ENCODE results near the gene SLC39A1.
A peak's percentile ranks its signal among the peaks of the same experiment; 100 is the strongest.
"Not testable (repeated sequence)": the region's sequence is repeated elsewhere in the genome, so short reads cannot be mapped to it uniquely, and the experiment has no call there.

The SLC39A1 gene, protein sequence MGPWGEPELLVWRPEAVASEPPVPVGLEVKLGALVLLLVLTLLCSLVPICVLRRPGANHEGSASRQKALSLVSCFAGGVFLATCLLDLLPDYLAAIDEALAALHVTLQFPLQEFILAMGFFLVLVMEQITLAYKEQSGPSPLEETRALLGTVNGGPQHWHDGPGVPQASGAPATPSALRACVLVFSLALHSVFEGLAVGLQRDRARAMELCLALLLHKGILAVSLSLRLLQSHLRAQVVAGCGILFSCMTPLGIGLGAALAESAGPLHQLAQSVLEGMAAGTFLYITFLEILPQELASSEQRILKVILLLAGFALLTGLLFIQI

DNA sequence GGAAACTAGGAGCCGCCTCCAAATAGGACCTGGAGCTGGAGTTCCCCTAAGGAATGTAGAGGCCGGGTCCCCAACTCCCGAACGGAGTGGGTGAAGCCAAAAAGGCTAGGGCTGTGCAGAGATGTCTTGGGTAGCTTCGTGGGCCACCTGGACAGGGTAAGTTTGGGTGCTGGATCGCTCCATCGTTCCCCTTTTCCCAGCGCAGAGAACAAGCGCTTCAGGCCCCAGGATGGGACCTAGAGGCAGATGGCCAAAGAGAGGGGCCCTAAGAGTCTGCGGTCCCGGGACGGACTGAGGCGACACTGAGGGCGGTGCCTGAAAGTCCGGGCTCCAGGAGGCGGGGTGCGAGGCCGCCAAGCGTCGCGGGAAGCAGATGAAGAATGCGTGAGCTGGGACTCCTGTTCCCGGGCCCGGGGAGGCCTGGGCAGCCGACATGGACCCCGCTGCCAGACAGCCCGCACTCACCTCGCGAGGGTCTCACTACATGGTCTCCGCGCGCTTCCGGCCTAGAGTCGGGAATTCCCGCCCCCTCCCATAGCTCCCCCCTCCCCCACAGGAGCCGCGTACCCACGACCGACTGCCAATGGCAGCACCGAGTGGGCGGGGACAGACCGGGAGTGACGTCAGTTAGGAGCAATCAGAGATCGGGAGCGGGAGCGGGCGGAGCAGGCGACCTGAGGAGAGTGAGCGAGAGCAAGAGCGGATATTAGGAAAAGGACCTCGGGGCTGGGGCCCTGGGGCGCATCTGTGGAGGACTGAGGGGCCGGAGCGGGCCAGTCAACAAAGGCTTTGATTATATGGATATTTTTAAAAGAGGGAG lies at the start of gene SLC39A1:
TSS of gene SLC39A1 (minus strand) at position 508 of the 820 bp plus-strand sequence. CDS start 822 bp downstream, outside the sequence.
- Mint-ChIP-seq H3K9me3 (no peaks in the 10 kb centered on the region), H3K27ac (peak within 1 kb of the TSS; percentile 77), H3K36me3 (ENCODE audit: low read depth) (peaks cover 63% of the 10 kb centered on the region), H3K4me1 (ENCODE audit: low read depth) (peaks cover 72% of the 10 kb centered on the region), H3K27me3 (no peaks in the 10 kb centered on the region), H3K4me3 (peak within 1 kb of the TSS; percentile 70)
- intact Hi-C loops (cut with micrococcal nuclease): loop anchor here (1.0 kb wide), 1 partner anchor 17 kb away; the partner anchor contains the start of gene DENND4B

- H3K27me3 Mint-ChIP-seq; H3K4me1 Mint-ChIP-seq (ENCODE audit: low read depth); H3K9me3 Mint-ChIP-seq; H3K4me3 Mint-ChIP-seq; H3K36me3 Mint-ChIP-seq (ENCODE audit: low read depth); intact Hi-C loops (cut with micrococcal nuclease); H3K27ac Mint-ChIP-seq: not testable (repeated sequence)
Observed at GRCh38 chr1:154012543-154012942, 49.2 kb upstream of the SLC39A1 start.

DNA sequence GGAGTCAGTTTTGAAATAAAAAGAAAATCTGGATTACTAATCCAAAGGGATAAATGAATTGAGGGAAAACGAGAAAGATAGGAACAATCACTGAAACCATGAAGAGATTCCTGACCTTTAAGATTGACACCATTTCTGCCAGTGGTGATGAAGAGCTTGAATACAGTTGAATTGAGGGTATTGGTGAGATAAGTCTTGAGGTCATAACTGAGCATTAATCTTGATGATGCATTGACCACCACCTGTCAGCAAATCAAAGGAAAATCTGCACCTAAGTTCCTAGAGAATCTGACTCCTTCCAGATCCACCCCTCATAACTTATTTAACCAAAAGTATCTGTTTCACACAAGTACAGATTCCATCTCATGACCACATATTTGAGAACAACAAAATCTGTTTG lies 48.8 kb upstream of the SLC39A1 start:
- Mint-ChIP-seq H3K4me3 (no peak overlapping the region), H3K27me3 (no peaks in the 10 kb centered on the region), H3K4me1 (ENCODE audit: low read depth) (peaks cover 5% of the 10 kb centered on the region), H3K27ac (no peak overlapping the region), H3K36me3 (ENCODE audit: low read depth) (no peaks in the 10 kb centered on the region), H3K9me3 (no peaks in the 10 kb centered on the region)
- intact Hi-C loops (cut with micrococcal nuclease): no loop called here

- Mint-ChIP-seq H3K27me3 (no peaks in the 10 kb centered on the region), H3K9me3 (no peaks in the 10 kb centered on the region), H3K27ac (no peak overlapping the region), H3K4me3 (no peak overlapping the region), H3K4me1 (ENCODE audit: low read depth) (no peaks in the 10 kb centered on the region), H3K36me3 (ENCODE audit: low read depth) (no peaks in the 10 kb centered on the region)
- intact Hi-C loops (cut with micrococcal nuclease): no loop called here
Observed at GRCh38 chr1:154006136-154006535, 42.8 kb upstream of the SLC39A1 start.

GRCh38 chr1:154000420-154000819 lies 37.1 kb upstream of the SLC39A1 start:
- H3K4me3 Mint-ChIP-seq: no peak overlapping the region
- peaks cover 7% of the 10 kb centered on the region for H3K36me3 Mint-ChIP-seq (ENCODE audit: low read depth)
- H3K4me1 Mint-ChIP-seq (ENCODE audit: low read depth): no peaks in the 10 kb centered on the region
- H3K27ac Mint-ChIP-seq: no peak overlapping the region
- intact Hi-C loops (cut with micrococcal nuclease): no loop called here
- H3K27me3 Mint-ChIP-seq: no peaks in the 10 kb centered on the region
- H3K9me3 Mint-ChIP-seq: no peaks in the 10 kb centered on the region

DNA sequence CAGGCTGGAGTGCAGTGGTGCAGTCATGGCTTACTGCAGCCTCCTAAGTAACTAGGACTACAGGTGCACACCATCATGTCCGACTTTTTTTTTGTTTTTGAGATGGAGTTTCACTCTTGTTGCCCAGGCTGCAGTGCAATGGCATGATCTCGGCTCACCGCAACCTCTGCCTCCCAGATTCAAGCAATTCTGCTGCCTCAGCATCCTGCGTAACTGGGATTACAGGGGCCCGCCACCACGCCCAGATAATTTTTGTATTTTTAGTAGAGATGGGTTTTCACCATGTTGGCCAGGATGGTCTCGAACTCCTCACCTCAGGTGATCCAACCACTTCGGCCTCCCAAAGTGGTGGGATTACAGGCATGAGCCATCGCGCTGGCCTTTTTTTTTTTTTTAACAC lies 33.5 kb upstream of the SLC39A1 start:
- intact Hi-C loops (cut with micrococcal nuclease); H3K27me3 Mint-ChIP-seq; H3K27ac Mint-ChIP-seq; H3K9me3 Mint-ChIP-seq; H3K4me3 Mint-ChIP-seq: not testable (repeated sequence)
- peaks cover 41% of the 10 kb centered on the region for H3K36me3 Mint-ChIP-seq (ENCODE audit: low read depth)
- H3K4me1 Mint-ChIP-seq (ENCODE audit: low read depth): peaks cover 18% of the 10 kb centered on the region

- H3K4me1 Mint-ChIP-seq (ENCODE audit: low read depth): peaks cover 27% of the 10 kb centered on the region
- H3K36me3 Mint-ChIP-seq (ENCODE audit: low read depth): peaks cover 53% of the 10 kb centered on the region
- intact Hi-C loops (cut with micrococcal nuclease): no loop called here
- no peak overlapping the region for H3K27ac Mint-ChIP-seq
- no peaks in the 10 kb centered on the region for H3K9me3 Mint-ChIP-seq
- H3K4me3 Mint-ChIP-seq: no peak overlapping the region
- no peaks in the 10 kb centered on the region for H3K27me3 Mint-ChIP-seq
Observed at GRCh38 chr1:153995640-153996039, 32.3 kb upstream of the SLC39A1 start.

DNA sequence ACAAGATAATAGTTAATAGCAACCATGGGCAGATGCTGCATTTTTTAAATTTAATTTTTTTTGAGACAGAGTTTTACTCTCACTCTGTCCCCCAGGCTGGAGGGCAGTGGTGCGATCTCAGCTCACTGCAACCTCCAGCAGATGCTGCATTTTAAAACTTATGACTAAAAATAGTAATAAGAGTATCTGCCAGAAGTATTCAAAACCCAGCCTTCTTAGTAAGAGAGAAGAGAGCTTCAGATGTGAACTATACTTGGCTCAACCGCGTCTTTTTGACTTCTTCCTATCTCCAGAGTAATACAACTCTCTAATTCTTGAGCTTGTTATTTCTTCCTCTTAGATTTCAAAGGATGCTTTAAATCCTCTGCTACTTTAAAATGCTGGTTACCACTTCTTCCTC lies 31.9 kb upstream of the SLC39A1 start:
- peaks cover 30% of the 10 kb centered on the region for H3K4me1 Mint-ChIP-seq (ENCODE audit: low read depth)
- H3K36me3 Mint-ChIP-seq (ENCODE audit: low read depth): peaks cover 56% of the 10 kb centered on the region
- intact Hi-C loops (cut with micrococcal nuclease): no loop called here
- H3K27me3 Mint-ChIP-seq: no peaks in the 10 kb centered on the region
- no peak overlapping the region for H3K4me3 Mint-ChIP-seq
- H3K9me3 Mint-ChIP-seq: no peaks in the 10 kb centered on the region
- H3K27ac Mint-ChIP-seq: no peak overlapping the region

DNA sequence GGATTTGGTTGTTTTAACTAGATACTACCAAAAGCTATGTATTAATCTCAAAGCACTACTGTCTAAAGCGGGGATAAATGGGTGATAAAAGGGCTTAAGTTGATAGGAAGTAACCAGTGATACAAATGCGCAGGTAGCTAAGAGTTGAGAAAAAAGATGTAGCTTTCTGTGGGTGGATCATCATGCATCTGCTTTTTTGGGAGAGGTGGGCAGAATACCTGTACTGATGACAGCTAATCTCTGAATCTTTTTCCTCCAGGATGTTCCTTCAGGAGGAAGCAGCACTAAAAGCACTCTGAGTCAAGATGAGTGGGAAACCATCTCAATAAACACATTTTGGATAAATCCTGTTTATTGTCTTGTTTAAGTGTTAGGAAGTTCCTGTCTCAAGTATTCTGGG lies 28.5 kb upstream of the SLC39A1 start:
- peak overlapping the region; percentile 91 for H3K4me3 Mint-ChIP-seq
- intact Hi-C loops (cut with micrococcal nuclease): loop anchor here (2.0 to 5.0 kb wide), 2 partner anchors 190 to 321 kb away; partner anchors contain the start of gene ILF2

GRCh38 chr1:153991151-153991630 lies 27.9 kb upstream of the SLC39A1 start:
- Mint-ChIP-seq H3K36me3 (ENCODE audit: low read depth) (peaks cover 56% of the 10 kb centered on the region), H3K27me3 (no peaks in the 10 kb centered on the region), H3K4me3 (peak overlapping the region; percentile 91), H3K9me3 (no peaks in the 10 kb centered on the region), H3K27ac (peak overlapping the region; percentile 98), H3K4me1 (ENCODE audit: low read depth) (peaks cover 48% of the 10 kb centered on the region)
- intact Hi-C loops (cut with micrococcal nuclease): loop anchor here (2.0 to 5.0 kb wide), 2 partner anchors 191 to 320 kb away; partner anchors contain the start of gene ILF2

More for the DNA sequence above, 28.5 kb upstream of the SLC39A1 start:
- peak overlapping the region; percentile 98 for H3K27ac Mint-ChIP-seq
- peaks cover 56% of the 10 kb centered on the region for H3K36me3 Mint-ChIP-seq (ENCODE audit: low read depth)
- no peaks in the 10 kb centered on the region for H3K27me3 Mint-ChIP-seq
- no peaks in the 10 kb centered on the region for H3K9me3 Mint-ChIP-seq
- H3K4me1 Mint-ChIP-seq (ENCODE audit: low read depth): peaks cover 42% of the 10 kb centered on the region

- Mint-ChIP-seq H3K4me3 (peak within 1 kb of the TSS; percentile 91), H3K9me3 (no peaks in the 10 kb centered on the region), H3K4me1 (ENCODE audit: low read depth) (peaks cover 52% of the 10 kb centered on the region), H3K27ac (peak within 1 kb of the TSS; percentile 98), H3K36me3 (ENCODE audit: low read depth) (peaks cover 51% of the 10 kb centered on the region), H3K27me3 (no peaks in the 10 kb centered on the region)
- intact Hi-C loops (cut with micrococcal nuclease): loop anchor here (2.0 to 5.0 kb wide), 2 partner anchors 192 to 320 kb away; partner anchors contain the start of gene ILF2
Observed at GRCh38 chr1:153990468-153991150, 27.3 kb upstream of the SLC39A1 start, which contains the start of gene RPS27. Gene RPS27, plus strand, starts transcription at chr1:153990762. Its CDS starts 35 bp downstream, at chr1:153990797.

GRCh38 chr1:153987621-153988020 lies 24.3 kb upstream of the SLC39A1 start:
- H3K27me3 Mint-ChIP-seq: no peaks in the 10 kb centered on the region
- intact Hi-C loops (cut with micrococcal nuclease): loop anchor here (2.0 to 5.0 kb wide), 3 partner anchors 43 to 191 kb away; partner anchors contain the start of gene GATAD2B
- H3K36me3 Mint-ChIP-seq (ENCODE audit: low read depth): peaks cover 33% of the 10 kb centered on the region
- peaks cover 64% of the 10 kb centered on the region for H3K4me1 Mint-ChIP-seq (ENCODE audit: low read depth)
- no peak overlapping the region for H3K4me3 Mint-ChIP-seq
- H3K27ac Mint-ChIP-seq: peak overlapping the region; percentile 61
- H3K9me3 Mint-ChIP-seq: no peaks in the 10 kb centered on the region

DNA sequence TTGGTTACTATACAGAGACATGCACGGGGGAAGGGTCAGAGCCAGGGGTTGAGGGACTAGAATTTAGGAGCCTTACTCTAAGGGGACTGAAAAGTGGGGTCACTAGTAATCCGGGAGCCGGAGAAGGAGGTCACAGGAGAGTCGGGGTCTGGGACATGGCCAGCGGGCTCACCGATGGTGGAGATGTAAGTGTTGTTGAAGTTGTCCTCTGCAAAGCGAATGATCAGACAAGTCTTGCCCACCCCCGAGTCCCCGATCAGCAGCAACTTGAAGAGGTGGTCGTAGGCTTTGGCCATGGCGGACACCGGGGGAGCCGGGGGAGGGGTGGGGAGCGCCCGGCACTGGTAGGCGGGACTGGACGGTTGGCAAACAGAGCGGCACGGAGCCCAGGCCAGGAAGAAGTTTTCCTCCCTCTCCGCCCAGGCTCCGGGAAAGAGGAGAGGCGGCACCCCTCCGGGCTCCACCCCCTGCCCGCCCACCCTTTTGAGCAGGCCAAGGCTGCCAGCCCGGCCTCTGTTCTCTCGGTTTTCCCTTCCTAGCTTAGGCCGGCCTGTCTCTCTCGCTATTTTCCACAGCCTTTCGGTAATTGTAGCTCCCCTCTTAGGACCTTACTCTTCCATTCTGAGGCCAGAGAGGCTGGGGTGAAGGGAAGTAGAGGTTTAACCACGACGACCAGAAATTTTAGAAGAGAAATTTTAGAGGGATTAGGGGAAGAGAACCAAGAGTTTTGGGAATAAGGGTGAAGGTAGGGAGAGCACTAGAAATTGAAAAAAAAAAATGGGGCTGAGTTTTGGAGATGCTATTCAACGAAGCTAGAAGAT lies 22.8 kb upstream of the SLC39A1 start, which contains the start of gene RAB13:
TSS of gene RAB13 (minus strand) at position 399 of the 821 bp plus-strand sequence. CDS start at position 296, 103 bp downstream.
- intact Hi-C loops (cut with micrococcal nuclease): loop anchor here (1.0 to 5.0 kb wide), 4 partner anchors 41 to 189 kb away; partner anchors contain the start of gene GATAD2B
- H3K27me3 Mint-ChIP-seq: no peaks in the 10 kb centered on the region
- no peaks in the 10 kb centered on the region for H3K9me3 Mint-ChIP-seq
- H3K4me1 Mint-ChIP-seq (ENCODE audit: low read depth): peaks cover 68% of the 10 kb centered on the region
- peak within 1 kb of the TSS; percentile 86 for H3K4me3 Mint-ChIP-seq
- H3K27ac Mint-ChIP-seq: peak within 1 kb of the TSS; percentile 61
- peaks cover 30% of the 10 kb centered on the region for H3K36me3 Mint-ChIP-seq (ENCODE audit: low read depth)
